Activated naive CD4-positive, alpha-beta T cell treated with anti-CD3 and anti-CD28 coated beads for 36 hours (primary cell): ENCODE results near the gene BMP6. TPM values are rescaled to one million over a fixed set of nuclear protein-coding genes. Genes with fewer than 3 reads are reported as not detected.

Experiments
- CTCF ChIA-PET: fragments of 350-600 bp; sonication (Branson Sonifier 250); formaldehyde crosslinking; loops from one replicate; lab custom pipeline; 2021; ENCODE audit warnings: antibody characterized with exemption; lab: Charles Lee
- DNase-seq: peaks from one replicate; pipeline ENCODE4 v3.0.0-alpha.2; 2020
- H3K27ac Mint-ChIP-seq: one replicate; pipeline ENCODE4 v1.8.0; 2021; ENCODE audit warnings: mild to moderate bottlenecking, mixed read lengths
- H3K27me3 Mint-ChIP-seq: one replicate; pipeline ENCODE4 v1.8.0; 2021; ENCODE audit warnings: low read depth, mixed read lengths
- H3K36me3 Mint-ChIP-seq: one replicate; pipeline ENCODE4 v1.8.0; 2021; ENCODE audit warnings: low read depth, mixed read lengths
- H3K4me1 Mint-ChIP-seq: one replicate; pipeline ENCODE4 v1.8.0; 2021; ENCODE audit warnings: low read depth, mixed read lengths
- H3K4me3 Mint-ChIP-seq: one replicate; pipeline ENCODE4 v1.8.0; 2021; ENCODE audit warnings: mild to moderate bottlenecking, moderate library complexity, mixed read lengths
- H3K9me3 Mint-ChIP-seq: one replicate; pipeline ENCODE4 v1.8.0; 2021; ENCODE audit warnings: mixed read lengths
- intact Hi-C: fragments of 100-400 bp; cut with micrococcal nuclease; formaldehyde crosslinking; loops from one replicate; pipeline ENCODE4 v1.15.1; 2023
- total RNA-seq, 2 experiments: library from RNA; stranded (reverse); gene quantifications; one replicate each; pipeline ENCODE4 v1.2.3, GENCODE V29; 2021

BMP6 gene
- total RNA-seq, 2 experiments from 2014 or later = 0.32 to 0.36 TPM

DNA sequence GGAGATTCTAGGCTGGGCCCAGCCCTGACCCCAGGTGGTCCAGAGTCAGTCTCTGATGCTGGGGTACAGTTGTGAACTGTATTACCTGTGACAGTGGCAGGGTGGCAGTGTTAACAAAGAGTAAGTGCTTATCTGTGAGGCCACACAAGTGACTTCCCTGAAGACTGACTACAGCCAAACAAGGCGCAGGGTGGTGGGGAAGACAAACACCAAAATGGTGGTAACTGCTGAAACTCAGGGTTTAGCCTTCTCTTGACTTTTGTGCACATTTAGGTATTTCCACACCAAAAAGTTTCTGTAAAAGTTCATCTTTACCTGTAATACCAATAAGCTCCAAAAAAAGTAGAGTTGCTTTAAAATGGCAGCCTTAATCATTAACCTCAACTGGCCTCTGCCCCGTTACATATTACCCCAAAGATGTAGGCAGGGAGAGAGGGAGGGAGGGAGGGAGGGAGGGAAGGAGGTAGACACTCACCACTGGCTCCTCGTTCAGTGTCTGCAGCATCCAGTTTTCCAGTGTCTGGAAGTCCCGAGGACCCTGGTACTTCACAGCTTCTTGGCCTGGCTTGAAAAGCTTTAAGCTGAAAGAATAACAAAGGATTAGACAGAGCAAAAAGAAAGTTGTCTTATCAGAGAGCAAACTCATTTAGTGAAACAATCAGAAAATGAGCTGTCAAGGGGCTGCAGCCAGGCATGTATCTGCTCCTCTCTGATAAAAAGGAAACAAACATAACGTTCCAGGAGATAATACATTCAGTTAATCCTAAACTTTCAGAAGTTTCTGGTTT, 173.4 kb downstream of the BMP6 start:
- peak; percentile 6 for DNase-seq
- Mint-ChIP-seq H3K27ac (no peak overlapping the region), H3K4me1 (no peaks in the 10 kb centered on the region), H3K9me3 (no peaks in the 10 kb centered on the region), H3K27me3 (no peaks in the 10 kb centered on the region), H3K36me3 (peaks cover 41% of the 10 kb centered on the region), H3K4me3 (no peak overlapping the region)
- intact Hi-C loops = no loop called here
- CTCF ChIA-PET = no interaction called here

DNA sequence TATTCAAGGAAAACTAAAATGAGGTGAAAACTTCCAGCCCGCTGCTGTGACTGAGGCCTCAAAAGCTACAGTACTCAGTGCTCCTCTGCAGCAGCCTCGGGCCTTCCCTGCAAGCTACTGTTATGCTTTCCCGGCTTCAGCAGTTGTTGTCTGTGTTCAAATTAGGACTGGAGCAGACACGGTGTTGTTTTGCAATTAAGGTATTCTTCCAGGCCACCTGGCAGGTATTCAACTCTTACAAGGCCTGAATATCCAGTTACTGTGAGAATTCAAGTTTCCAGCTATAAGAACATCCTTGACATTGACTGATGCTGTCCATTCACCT, 174.0 kb downstream of the BMP6 start:
- no peaks in the 10 kb centered on the region for H3K4me1 Mint-ChIP-seq
- H3K27me3 Mint-ChIP-seq = no peaks in the 10 kb centered on the region
- H3K9me3 Mint-ChIP-seq = no peaks in the 10 kb centered on the region
- no peak overlapping the region for H3K4me3 Mint-ChIP-seq
- H3K27ac Mint-ChIP-seq = no peak overlapping the region
- intact Hi-C loops = no loop called here
- CTCF ChIA-PET = no interaction called here
- no peak for DNase-seq
- peaks cover 43% of the 10 kb centered on the region for H3K36me3 Mint-ChIP-seq

DNA sequence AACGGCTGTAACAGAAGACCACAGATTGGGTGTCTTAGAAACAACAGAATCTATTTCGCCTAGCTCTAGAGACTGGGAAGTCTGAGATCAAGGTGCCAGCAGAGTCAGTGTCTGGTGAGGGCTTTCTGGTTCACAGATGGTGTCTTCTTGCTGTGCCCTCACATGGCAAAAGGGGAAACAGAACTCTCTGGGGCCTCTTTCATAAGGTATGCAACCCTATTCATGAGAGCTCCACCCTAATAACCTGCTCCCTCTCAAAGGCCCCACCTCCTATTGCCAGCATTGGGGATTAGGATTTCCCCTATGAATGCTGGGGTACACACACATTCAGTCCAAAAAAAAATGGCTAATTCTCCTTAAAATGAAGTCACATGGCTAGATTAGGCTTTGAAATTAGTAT, 174.7 kb downstream of the BMP6 start:
- Mint-ChIP-seq H3K4me3 (no peak overlapping the region), H3K4me1 (no peaks in the 10 kb centered on the region), H3K36me3 (peaks cover 44% of the 10 kb centered on the region), H3K27ac (no peak overlapping the region), H3K27me3 (no peaks in the 10 kb centered on the region), H3K9me3 (no peaks in the 10 kb centered on the region)
- intact Hi-C loops = no loop called here
- CTCF ChIA-PET = no interaction called here
- no peak for DNase-seq

DNA sequence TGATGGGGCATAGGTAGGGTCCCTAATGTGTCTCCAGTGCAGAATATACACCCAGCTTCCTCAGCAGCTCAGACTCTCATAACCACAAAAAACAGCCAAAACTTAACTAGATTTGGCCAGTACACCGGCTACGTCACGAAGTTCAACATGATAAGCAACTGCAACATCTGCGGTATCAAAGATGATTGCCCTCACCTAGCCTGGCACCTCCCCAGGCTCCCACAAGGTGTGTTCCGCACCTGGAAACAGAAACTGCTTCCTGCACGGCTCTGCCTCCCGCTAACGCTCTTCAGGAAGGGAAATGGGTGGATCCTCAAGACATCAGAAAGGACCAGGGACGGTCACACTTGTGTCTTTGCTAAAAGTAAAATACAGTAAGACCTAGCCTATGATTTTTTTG, 175.2 kb downstream of the BMP6 start:
- no peak overlapping the region for H3K27ac Mint-ChIP-seq
- no peak for DNase-seq
- H3K27me3 Mint-ChIP-seq = no peaks in the 10 kb centered on the region
- H3K36me3 Mint-ChIP-seq = peaks cover 41% of the 10 kb centered on the region
- CTCF ChIA-PET = no interaction called here
- intact Hi-C loops = no loop called here
- no peak overlapping the region for H3K4me3 Mint-ChIP-seq
- H3K9me3 Mint-ChIP-seq = no peaks in the 10 kb centered on the region
- H3K4me1 Mint-ChIP-seq = no peaks in the 10 kb centered on the region

DNA sequence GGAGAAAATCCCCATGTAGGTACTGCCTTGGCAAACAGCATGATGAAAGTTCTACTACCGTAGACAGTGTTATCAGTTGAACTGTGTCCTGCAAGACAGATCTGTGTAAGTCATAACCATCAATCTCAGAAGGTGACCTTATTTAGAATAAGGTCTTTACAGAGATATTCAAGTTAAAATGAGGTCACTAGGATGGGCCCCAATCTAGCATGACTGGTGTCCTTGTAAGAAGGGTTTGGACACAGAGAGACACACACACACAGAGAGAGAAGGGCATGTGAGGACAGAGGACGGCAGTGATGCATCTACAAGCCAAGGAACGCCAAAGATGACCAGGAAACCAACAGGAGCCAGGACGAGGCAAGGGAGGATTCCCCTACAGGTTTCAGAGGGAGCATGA, 175.9 kb downstream of the BMP6 start:
- no peak overlapping the region for H3K4me3 Mint-ChIP-seq
- intact Hi-C loops = no loop called here
- H3K36me3 Mint-ChIP-seq = peaks cover 38% of the 10 kb centered on the region
- CTCF ChIA-PET = no interaction called here
- no peaks in the 10 kb centered on the region for H3K27me3 Mint-ChIP-seq
- no peaks in the 10 kb centered on the region for H3K9me3 Mint-ChIP-seq
- peaks cover under 1% of the 10 kb centered on the region for H3K4me1 Mint-ChIP-seq
- DNase-seq = no peak
- H3K27ac Mint-ChIP-seq = no peak overlapping the region

DNA sequence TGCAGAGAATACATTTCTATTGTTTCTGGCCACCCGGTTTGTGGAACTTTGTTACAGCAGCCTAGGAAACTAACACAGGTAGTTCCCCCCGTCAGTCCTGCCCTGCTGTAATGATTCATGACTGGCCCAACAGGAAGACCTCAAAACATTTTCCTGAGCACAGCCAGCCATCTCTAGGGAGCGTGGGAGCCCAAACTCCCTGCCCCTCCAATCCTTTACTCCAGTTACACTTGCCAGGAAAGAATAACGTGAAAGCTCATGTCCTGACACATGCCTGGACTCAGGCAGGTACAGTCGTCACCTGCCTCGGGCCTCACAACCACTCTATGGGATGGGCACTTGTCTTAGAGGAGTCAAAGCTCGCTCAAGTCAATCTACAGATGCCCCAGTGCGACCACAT, 176.3 kb downstream of the BMP6 start:
- no peaks in the 10 kb centered on the region for H3K9me3 Mint-ChIP-seq
- no peaks in the 10 kb centered on the region for H3K27me3 Mint-ChIP-seq
- no peak for DNase-seq
- intact Hi-C loops = no loop called here
- peaks cover 2% of the 10 kb centered on the region for H3K4me1 Mint-ChIP-seq
- no peak overlapping the region for H3K4me3 Mint-ChIP-seq
- CTCF ChIA-PET = no interaction called here
- peaks cover 37% of the 10 kb centered on the region for H3K36me3 Mint-ChIP-seq
- H3K27ac Mint-ChIP-seq = no peak overlapping the region

DNA sequence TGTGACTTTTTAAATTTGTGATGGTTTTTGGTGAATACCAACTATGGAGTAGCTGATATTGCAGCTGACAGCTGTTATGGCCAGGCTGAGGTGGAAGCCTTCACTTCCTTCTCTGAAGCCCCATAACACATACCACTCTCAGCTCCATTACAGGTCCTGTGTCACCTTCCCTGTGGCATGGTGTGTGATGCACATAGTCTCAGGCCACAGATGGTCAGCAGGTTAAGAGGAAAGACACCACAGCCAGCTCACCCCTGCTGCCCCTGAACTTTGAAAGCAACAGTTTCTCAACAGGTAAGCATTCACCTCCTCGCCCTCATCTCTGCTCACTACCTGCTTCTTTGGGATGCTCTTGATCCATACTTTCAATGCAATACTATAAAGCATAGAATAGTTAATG, 177.0 kb downstream of the BMP6 start:
- H3K4me1 Mint-ChIP-seq = peaks cover 5% of the 10 kb centered on the region
- intact Hi-C loops = no loop called here
- no peak overlapping the region for H3K27ac Mint-ChIP-seq
- H3K27me3 Mint-ChIP-seq = no peaks in the 10 kb centered on the region
- no peak overlapping the region for H3K4me3 Mint-ChIP-seq
- peaks cover 31% of the 10 kb centered on the region for H3K36me3 Mint-ChIP-seq
- DNase-seq = no peak
- CTCF ChIA-PET = interaction anchor here (0.6 kb wide), 1 partner anchor 304 kb away, joined by 3 read pairs; no protein-coding TSS in a partner anchor
- no peaks in the 10 kb centered on the region for H3K9me3 Mint-ChIP-seq

DNA sequence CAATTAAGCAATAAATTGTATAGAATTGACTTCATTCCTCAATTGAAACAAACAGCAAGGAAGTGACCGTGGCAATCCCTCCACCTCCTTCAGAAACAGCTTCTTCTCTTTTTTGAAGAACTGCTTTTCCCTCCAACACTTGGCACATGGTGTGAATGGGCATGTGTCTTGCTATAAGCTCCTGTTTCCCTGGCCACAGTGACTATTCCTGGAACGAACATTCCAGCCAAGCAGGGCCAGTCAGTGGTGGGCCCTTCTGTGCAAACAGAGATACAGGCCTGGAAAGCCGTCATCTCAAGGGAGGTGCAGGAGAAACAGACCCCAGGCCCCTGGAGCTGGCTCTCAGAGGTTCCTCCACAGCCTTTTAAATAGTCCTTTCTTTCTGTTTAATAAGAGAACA, 177.8 kb downstream of the BMP6 start:
- Mint-ChIP-seq H3K36me3 (peaks cover 24% of the 10 kb centered on the region), H3K27me3 (no peaks in the 10 kb centered on the region), H3K4me3 (no peak overlapping the region), H3K27ac (no peak overlapping the region), H3K4me1 (peaks cover 7% of the 10 kb centered on the region), H3K9me3 (no peaks in the 10 kb centered on the region)
- DNase-seq = no peak
- CTCF ChIA-PET = interaction anchor here (0.6 kb wide), 1 partner anchor 1069 kb away, joined by 3 read pairs; no protein-coding TSS in a partner anchor
- intact Hi-C loops = no loop called here

DNA sequence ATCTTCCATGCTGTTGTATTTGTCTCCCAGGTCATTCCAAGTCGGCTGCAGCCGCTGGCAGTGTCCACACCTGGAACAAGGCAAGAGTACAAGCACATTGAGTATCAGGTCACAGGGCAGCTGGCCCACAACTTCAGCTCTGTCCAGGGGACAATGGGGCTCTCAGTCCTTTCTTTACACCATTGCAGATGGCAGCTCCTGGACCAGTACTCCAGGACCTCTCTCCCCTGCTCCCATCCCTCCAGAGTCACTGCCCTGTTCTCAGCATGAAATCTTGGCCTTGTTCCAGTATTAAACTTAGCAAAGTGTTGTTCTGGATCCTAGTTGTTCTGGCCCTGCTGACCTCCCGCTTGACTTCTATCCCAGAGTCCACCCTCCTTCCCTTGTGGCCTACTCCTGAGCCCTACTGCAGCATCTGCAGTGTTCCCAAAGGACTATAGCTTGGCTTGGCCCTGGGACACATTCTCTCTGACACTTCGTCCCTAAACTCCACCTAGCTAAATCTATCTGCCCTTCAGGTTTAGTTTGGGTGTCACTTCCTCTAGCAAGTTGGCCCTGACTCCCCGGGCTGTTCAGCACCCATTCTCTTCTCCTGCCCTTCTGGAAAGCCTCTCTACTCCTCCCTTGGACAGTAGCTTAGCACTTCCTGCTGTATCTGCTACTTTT, 178.9 kb downstream of the BMP6 start:
- CTCF ChIA-PET = interaction anchor here (0.8 kb wide), 1 partner anchor 161 kb away, joined by 3 read pairs; no protein-coding TSS in a partner anchor
- H3K4me3 Mint-ChIP-seq = no peak overlapping the region
- intact Hi-C loops = no loop called here
- DNase-seq = no peak
- peaks cover 18% of the 10 kb centered on the region for H3K36me3 Mint-ChIP-seq
- H3K27me3 Mint-ChIP-seq = no peaks in the 10 kb centered on the region
- H3K27ac Mint-ChIP-seq = no peak overlapping the region
- peaks cover 14% of the 10 kb centered on the region for H3K4me1 Mint-ChIP-seq
- no peaks in the 10 kb centered on the region for H3K9me3 Mint-ChIP-seq

DNA sequence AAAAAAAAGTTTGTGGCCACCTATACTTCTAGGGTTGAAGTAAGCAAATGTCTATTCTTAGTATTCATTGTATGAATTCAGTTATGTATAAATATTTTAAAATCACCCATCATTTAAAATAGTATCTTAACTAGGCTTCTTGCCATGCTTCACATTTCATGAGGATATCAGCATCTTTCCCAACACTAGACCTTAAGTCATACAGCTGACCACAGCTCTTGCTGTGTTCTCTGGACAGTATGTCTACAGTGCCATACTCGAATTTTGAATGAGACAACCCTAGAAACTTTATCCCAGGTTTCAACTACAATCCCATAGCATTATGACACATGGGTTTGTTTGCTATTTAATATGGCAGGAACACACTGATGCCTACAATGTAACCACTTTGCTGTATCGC, 179.5 kb downstream of the BMP6 start:
- Mint-ChIP-seq H3K27ac (no peak overlapping the region), H3K36me3 (peaks cover 14% of the 10 kb centered on the region), H3K27me3 (no peaks in the 10 kb centered on the region), H3K9me3 (no peaks in the 10 kb centered on the region), H3K4me3 (no peak overlapping the region), H3K4me1 (peaks cover 14% of the 10 kb centered on the region)
- CTCF ChIA-PET = interaction anchor here (0.8 kb wide), 1 partner anchor 161 kb away, joined by 3 read pairs; no protein-coding TSS in a partner anchor
- intact Hi-C loops = no loop called here
- DNase-seq = no peak

DNA sequence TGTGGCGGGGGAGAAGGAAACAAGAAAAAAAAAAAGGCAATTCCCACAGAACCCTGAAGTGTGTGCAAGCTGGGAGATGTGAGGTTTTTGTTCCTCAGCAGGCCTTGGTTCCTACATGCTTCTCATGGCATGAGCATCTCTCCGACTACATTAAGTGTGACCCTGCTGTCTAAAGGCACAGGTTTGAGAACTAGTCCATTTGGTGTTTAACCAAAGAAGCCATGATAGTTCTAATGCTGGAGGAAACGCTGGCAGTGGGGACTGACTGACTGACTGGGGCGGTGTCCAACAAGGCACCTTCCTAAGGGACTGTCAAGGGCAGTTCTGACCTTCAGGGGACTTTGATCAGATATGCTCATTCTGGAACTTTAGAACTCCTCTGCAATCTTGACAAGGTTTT, 180.8 kb downstream of the BMP6 start:
- CTCF ChIA-PET = interaction anchor here (0.7 kb wide), 1 partner anchor 762 kb away, joined by 3 read pairs; no protein-coding TSS in a partner anchor
- Mint-ChIP-seq H3K4me1 (peaks cover 14% of the 10 kb centered on the region), H3K27ac (no peak overlapping the region), H3K4me3 (no peak overlapping the region), H3K27me3 (no peaks in the 10 kb centered on the region), H3K36me3 (peaks cover 12% of the 10 kb centered on the region), H3K9me3 (no peaks in the 10 kb centered on the region)
- no peak for DNase-seq
- intact Hi-C loops = no loop called here

DNA sequence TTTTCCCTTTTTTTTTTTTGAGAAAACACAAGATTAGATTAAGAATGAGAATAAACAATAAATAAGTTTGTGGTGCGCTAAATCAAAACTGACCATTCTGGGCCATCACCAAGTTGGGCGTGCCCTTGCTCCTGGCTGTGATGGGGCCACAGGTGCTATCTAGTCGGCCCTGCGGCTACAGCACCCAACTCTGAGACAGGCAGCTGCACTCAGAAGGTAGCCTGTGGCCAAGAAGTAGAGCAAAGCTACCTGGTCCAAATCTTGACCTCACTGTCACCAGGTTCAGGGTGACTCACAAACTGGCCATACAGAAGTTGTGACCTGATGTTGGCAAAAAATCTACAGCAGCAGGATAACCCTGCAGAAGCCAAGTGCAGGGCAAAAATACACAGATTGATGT, 181.3 kb downstream of the BMP6 start:
- Mint-ChIP-seq H3K36me3 (peaks cover 9% of the 10 kb centered on the region), H3K9me3 (no peaks in the 10 kb centered on the region), H3K4me3 (no peak overlapping the region), H3K4me1 (peaks cover 14% of the 10 kb centered on the region), H3K27me3 (no peaks in the 10 kb centered on the region), H3K27ac (no peak overlapping the region)
- CTCF ChIA-PET = no interaction called here
- DNase-seq = no peak
- intact Hi-C loops = no loop called here
